Activated gamma-delta T cell treated with anti-CD3 and anti-CD28 coated beads, Interleukin-2, amount 50 U/mL, for 16 hours (primary cell): ENCODE data around the gene RNF126.
A peak's percentile ranks its signal among the peaks of the same experiment; 100 is the strongest.
"Not testable (repeated sequence)": the region's sequence is repeated elsewhere in the genome, so short reads cannot be mapped to it uniquely, and the experiment has no call there.

Experiments used
- DNase-seq: peaks from one replicate; pipeline ENCODE4 v3.0.0-alpha.2; 2020; ENCODE audit warnings: low read depth

Gene RNF126

DNA sequence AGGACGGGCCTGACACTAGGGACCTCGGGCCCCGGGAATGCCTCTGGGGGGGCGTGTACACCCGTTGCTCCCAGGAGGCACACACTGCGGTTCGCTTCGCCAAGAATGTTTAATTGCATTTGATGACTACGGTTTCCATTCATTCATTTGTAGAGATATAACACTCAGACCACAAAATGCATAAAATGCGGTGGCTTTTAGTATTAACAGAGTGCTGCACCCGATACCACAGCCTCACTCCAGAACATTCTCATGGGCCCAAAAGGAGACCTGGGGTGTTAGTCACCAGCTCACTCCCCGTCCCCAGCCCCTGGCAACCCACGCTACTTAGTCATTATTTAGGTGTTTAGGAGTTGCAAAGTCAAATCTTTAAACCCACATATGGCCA lies 51.5 kb downstream of the RNF126 start:
- peak; percentile 56 for DNase-seq

DNA sequence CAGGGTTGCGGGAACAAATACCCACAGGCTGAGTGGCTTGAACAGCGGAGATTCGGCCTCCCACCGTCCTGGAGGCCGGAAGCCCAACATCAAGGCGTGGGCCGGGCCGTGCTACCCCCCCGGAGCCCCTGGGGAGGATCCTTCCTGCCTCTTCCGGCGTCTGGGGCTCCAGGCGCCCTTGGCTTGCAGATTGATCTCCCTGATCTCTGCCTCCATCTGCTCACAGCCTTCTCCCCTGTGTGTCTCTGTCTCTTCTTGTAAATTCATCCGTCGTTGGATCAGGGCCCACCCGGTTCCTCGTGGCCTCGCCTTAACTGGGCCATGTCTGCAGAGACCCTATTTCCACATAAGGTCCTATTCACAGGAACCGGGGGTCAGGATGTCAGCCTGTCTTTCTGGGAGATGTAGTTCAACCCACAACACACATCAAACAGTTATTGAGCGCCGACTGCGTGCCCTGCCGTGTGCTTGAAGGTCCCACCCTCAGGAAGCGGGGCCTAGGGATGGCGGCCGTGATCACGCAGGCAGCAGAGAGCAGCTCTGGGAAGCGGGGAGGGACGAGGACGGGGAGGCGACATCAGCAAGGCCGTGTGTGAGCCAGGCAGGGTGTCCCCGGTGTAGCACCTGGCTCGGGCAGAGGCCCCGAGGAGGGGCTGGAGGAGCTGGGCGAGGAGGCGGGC lies 52.1 kb downstream of the RNF126 start:
- peak; percentile 41 for DNase-seq

DNA sequence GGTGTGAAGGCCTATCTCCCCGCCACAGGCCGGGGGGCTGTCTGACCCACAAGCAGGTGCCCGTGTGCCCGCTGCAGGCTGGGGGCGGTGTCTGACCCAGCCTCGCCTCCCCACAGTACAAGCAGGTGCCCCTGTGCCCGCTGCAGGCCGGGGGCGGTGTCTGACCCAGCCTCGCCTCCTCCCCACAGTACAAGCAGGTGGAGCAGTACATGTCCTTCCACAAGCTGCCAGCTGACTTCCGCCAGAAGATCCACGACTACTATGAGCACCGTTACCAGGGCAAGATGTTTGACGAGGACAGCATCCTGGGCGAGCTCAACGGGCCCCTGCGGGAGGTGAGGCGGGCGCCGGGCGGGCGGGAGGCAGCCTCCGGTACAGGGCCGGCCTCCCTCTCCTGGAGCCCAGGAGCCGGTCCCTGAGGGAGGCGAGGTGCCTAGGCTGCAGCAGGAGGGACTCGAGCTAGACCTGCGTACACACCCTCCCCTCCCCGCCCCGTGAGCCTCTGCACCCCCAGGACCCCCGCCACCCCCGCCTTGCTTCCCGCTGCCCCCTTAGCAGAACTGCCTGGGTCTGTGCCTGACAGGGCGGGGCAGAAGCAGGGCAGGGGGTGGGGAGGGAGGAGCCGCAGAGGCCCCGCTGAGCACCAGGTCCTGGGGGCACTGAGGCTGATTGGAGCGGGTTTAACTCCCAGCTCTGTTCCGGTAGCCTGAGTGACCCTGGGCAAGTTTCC lies 52.8 kb downstream of the RNF126 start:
- no peak for DNase-seq

DNA sequence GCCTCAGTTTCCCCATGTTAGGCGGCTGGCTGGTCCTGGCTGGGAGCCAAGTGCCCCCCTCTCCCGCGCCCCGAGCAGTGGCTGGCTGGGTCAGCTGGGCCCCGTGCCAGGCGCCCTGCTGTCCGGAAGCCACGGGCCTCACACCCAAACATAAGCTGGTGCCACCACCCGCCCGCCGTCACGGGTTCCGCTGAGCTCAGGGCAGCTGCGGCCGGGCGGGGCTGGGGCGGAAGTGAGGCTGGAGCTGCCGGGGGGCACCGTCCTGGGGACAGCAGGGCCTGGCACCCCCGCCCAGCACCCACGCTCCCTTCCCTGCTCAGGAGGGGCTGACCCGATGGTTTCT lies 54.0 kb downstream of the RNF126 start:
- no peak for DNase-seq

DNA sequence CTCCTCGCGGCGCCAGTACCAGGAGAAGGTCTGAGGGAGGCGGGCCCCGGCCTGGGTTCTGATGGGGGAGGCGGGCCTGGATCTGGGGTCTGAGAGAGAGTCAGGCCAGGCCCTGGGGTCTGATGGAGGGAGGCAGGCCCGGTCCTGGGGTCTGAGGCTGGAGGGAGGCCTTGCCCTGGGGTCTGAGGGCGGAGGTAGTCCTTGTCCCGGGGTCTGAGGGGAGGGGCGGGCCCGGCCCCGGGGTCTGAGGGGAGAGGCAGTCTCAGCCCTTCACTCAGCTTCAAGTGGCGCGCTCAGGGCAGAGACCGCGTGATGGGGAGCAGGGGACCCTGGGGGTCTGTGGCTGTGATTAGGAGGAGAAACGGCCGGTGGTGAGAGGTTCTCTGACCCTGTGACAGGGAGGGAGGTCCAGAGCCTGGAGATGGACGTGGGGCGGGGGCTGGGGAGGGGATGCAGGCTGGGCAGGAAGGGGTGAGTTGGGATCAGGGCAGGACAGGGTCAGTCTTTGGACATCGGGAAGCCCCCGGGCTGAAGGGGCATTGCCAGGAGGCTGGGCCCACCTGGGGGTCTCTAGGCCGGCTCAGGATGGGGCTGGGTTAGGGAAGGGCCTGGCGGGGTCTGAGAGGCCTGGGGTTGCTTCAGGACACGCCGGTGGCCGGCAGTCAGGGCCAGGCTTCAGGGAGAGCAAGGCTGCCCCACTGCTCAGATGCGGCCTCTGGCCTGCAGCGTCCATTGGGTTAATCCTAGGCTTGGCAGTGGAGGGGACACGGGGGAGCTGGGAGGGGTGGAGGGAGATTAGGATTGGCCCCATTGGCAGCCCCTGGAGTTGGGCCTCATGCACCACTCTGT lies 54.6 kb downstream of the RNF126 start:
- no peak for DNase-seq

DNA sequence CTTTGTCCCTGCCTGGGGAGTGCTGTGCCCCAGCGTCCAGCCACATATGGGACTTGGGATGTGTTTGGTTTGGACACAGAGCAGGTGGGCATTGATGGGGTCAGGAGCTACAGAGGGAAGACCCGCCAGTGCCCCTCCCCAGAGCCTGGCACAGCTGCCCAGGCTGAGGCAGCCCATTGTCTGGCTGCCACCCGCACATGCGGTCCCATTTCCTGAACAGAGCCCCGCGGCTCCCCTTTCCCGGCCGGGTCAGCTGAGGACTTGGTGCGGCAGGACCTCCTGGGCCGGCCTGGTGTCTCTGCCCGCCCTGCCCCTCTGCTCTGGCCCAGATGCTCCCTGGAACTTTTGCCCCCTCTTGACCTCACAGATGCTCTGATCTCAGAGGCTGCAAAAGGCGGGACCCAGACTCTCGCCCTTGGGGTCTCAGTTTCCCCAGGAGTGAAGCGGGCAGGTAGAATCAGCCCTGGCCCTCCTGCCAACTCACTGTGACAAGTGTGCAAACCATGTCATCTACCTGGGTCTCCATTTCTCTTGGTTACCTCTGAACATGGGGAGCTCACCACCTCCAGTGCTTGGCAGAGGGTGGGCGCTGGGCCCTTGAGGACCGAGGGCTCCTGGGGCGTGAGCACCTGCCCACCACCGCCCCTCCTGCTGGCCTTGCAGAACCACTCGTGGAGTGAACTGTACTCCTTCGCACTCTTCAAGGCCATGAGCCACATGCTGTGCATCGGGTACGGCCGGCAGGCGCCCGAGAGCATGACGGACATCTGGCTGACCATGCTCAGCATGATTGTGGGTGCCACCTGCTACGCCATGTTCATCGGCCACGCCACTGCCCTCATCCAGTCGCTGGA lies 55.5 kb downstream of the RNF126 start:
- DNase-seq = no peak

DNA sequence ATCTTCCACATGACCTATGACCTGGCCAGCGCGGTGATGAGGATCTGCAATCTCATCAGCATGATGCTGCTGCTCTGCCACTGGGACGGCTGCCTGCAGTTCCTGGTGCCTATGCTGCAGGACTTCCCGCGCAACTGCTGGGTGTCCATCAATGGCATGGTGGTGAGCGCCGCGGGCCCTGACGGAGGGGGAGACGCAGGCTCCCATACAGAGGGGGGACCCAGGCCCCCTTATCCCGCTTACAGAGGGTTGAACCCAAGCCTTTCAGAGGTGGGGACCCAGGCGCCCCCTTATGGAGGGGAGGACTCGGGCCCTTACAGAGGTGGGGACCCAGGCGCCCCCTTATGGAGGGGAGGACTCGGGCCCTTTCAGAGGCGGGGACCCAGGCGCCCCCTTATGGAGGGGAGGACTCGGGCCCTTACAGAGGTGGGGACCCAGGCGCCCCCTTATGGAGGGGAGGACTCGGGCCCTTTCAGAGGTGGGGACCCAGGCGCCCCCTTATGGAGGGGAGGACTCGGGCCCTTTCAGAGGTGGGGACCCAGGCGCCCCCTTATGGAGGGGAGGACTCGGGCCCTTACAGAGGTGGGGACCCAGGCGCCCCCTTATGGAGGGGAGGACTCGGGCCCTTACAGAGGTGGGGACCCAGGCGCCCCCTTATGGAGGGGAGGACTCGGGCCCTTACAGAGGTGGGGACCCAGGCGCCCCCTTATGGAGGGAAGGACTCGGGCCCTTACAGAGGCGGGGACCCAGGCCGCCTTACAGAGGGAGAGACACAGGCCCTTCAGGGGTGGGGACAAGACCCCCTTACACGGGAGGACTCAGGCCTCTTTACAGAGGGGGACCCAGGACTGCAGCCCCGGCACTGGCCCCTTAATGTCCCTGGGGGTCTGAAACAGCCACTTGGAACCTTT lies 57.7 kb downstream of the RNF126 start:
- not testable (repeated sequence) for DNase-seq

DNA sequence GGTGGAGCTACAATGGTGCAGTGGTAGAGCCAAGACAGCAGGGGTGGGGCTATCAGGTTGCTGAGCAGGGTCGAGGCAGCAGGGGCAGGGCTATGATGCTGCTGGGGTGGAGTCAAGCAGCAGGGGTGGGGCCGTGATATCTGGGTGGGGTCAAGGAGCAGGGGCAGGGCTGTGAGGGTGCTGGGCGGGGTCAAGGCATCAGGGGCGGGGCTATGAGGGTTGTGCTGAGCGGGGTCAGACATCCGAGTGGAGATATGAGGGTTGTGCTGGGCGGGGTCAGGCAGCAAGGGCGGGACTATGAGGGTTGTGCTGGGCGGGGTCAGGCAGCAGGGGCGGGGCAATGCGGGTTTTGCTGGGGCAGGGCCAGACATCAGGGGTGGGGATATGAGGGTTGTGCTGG lies 58.7 kb downstream of the RNF126 start:
- no peak for DNase-seq

DNA sequence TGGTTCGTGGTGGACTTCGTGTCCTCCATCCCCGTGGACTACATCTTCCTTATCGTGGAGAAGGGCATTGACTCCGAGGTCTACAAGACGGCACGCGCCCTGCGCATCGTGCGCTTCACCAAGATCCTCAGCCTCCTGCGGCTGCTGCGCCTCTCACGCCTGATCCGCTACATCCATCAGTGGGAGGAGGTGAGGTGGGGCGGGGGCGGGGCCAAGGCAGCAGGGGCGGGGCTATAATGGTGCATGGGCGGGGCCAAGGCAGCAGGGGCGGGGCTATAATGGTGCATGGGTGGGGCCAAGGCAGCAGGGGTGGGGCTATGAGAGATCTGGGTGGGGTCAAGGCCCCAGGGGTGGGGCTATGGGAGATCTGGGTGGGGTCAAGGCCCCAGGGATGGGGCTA lies 59.2 kb downstream of the RNF126 start:
- not testable (repeated sequence) for DNase-seq

DNA sequence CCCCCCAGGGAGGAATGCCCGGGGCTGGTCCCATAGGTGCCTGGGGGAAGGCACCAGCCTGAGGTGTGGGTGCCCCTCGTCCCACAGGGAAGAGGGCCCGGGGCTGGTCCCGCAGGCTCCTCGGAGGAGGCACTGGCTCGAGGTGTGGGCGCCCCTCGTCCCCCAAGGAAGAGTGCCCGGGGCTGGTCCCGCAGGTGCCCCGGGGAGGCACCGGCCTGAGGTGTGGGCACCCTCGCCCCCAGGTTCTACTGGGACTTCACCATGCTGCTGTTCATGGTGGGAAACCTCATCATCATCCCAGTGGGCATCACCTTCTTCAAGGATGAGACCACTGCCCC lies 59.7 kb downstream of the RNF126 start:
- DNase-seq = not testable (repeated sequence)

DNA sequence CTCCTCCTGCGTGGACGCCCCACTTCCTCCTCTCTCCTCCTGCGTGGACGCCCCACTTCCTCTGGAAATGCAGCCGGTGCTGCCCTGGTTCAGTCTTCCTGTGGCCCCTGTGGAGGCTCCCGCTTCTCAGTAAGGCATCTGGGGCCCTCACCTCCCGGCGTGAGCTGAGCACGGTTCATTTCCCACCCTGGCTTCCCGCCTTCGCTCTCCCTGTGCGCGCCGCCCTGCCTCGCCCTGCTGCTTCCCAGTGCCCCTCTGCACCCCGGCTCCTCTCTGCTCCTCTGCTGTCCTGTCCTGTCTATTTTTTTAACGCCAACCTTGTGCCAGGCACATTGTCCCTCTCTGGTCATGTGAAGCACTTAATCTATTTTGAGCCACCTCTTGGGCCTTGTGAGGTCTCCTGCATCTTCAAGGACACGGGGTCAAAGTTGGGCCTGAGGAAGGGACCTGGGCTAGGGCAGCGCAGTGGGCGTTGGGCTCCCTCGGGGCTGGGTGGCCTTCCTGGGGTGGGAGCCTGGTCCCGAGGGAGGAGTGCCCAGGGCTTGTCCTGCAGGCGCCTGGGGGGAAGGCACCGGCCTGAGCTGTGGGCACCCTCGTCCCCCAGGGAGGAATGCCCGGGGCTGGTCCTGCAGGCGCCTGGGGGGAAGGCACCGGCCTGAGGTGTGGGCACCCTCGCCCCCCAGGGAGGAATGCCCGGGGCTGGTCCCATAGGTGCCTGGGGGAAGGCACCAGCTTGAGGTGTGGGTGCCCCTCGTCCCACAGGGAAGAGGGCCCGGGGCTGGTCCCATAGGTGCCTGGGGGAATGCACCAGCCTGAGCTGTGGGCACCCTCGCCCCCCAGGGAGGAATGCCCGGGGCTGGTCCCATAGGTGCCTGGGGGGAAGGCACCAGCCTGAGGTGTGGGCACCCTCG lies 60.4 kb downstream of the RNF126 start:
- no peak for DNase-seq

DNA sequence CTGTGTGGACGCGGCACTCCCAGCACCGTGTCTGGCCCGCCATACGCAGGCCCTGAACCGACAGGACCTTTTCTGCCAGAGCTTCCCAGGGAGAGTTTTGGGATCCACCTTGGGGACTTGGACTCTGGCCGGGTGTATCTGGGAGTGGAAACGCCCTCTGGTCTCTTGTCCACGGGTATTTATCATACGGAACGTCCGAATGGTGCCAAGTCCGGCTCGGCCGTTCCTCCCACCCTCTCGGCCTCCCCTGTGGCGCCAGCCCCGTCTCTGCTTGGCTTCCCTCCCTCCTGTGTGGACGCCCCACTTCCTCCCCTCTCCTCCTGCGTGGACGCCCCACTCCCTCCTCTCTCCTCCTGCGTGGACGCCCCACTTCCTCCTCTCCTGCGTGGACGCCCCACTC lies 61.2 kb downstream of the RNF126 start:
- DNase-seq = no peak

DNA sequence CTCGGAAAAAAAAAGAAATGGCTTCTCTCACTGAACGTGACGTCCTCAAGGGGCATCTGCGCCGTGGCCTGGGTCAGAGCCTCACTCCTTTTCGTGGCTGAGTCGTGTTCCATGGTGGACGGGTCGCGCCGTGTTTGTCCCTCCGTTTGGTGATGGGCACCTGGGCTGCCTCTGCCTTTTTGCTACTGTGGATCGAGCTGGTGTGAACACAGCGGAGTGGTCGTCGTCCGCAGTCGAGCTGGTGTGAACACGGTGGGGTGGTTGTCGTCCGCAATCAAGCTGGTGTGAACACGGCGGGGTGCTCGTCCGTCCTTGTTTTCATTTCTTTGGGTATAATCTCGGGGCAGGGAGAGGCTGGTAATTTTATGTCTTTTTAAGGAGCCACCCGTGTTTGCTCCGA lies 61.7 kb downstream of the RNF126 start:
- no peak for DNase-seq
